Neural cell (in vitro differentiated cells): ENCODE data around the gene C2orf49. TPM values are rescaled to one million over a fixed set of nuclear protein-coding genes. Genes with fewer than 3 reads are reported as not detected.

Experiments
- H2AFZ ChIP-seq: fragments of 200-600, 300-800 bp; sonication (generic), shearing (Covaris generic); 2 replicates; pipeline ENCODE4 v1.6.0; 2014; ENCODE audit warnings: low read depth, mild to moderate bottlenecking, antibody characterized with exemption, low read length, moderate library complexity
- H3F3A ChIP-seq: fragments of 200-600 bp; shearing (Covaris generic); 2 replicates; pipeline ENCODE4 v1.6.1; 2016; ENCODE audit warnings: mild to moderate bottlenecking, moderate library complexity, mixed read lengths, antibody characterized with exemption, low read length; ENCODE audit not compliant: insufficient read depth, poor library complexity, severe bottlenecking
- H3K27ac ChIP-seq: fragments of 200-600, 300-800 bp; sonication (generic), shearing (Covaris generic); 2 replicates; pipeline ENCODE4 v1.5.1; 2014; ENCODE audit warnings: mild to moderate bottlenecking, low read length, moderate library complexity
- H3K27me3 ChIP-seq: fragments of 300-800, 200-600 bp; sonication (generic), shearing (Covaris generic); 2 replicates; pipeline ENCODE4 v1.6.0; 2014; ENCODE audit warnings: mild to moderate bottlenecking, low read depth, low read length, moderate library complexity; ENCODE audit not compliant: insufficient read depth
- H3K36me3 ChIP-seq: fragments of 300-800, 200-600 bp; sonication (generic), shearing (Covaris generic); 2 replicates; pipeline ENCODE4 v1.5.1; 2014; ENCODE audit warnings: mild to moderate bottlenecking, antibody characterized with exemption, low read length, moderate library complexity; ENCODE audit not compliant: insufficient read depth
- H3K4me2 ChIP-seq: fragments of 300-800, 200-600 bp; sonication (generic), shearing (Covaris generic); 2 replicates; pipeline ENCODE4 v1.6.0; 2014; ENCODE audit warnings: mild to moderate bottlenecking, low read length
- H3K4me3 ChIP-seq: fragments of 300-800, 200-600 bp; sonication (generic), shearing (Covaris generic); 2 replicates; pipeline ENCODE4 v1.5.1; 2014; ENCODE audit warnings: mild to moderate bottlenecking, low read length, moderate library complexity
- H3K79me2 ChIP-seq: fragments of 200-600 bp; shearing (Covaris generic); replicated peaks from 2 replicates; pipeline ENCODE4 v1.6.0; 2014; ENCODE audit warnings: mild to moderate bottlenecking, low read length, moderate library complexity; ENCODE audit not compliant: insufficient read depth
- H3K9ac ChIP-seq: fragments of 300-800, 200-600 bp; sonication (generic), shearing (Covaris generic); 2 replicates; pipeline ENCODE4 v1.6.1; 2016; ENCODE audit warnings: mild to moderate bottlenecking, low read length, mixed read lengths
- H3K9me2 ChIP-seq: fragments of 200-600 bp; shearing (Covaris generic); 2 replicates; pipeline ENCODE4 v1.6.1; 2016; ENCODE audit warnings: mild to moderate bottlenecking, low read length, mixed read lengths; ENCODE audit not compliant: insufficient read depth
- H3K9me3 ChIP-seq: fragments of 200-600, 300-800 bp; sonication (generic), shearing (Covaris generic); 2 replicates; pipeline ENCODE4 v1.6.1; 2016; ENCODE audit warnings: mild to moderate bottlenecking, mixed run types, low read length, moderate library complexity, mixed read lengths
- H4K20me1 ChIP-seq: fragments of 200-600 bp; shearing (Covaris generic); 2 replicates; pipeline ENCODE4 v1.6.1; 2016; ENCODE audit warnings: mild to moderate bottlenecking, mixed run types; ENCODE audit not compliant: insufficient read depth
- EP300 ChIP-seq: fragments of 450-650 bp; conservative IDR thresholded peaks from 2 replicates; pipeline ENCODE4 v1.6.1; 2014; ENCODE audit warnings: antibody characterized with exemption, mild to moderate bottlenecking, moderate library complexity; ENCODE audit not compliant: poor library complexity, severe bottlenecking
- EZH2 ChIP-seq: fragments of 200-600, 300-800 bp; shearing (Covaris generic), sonication (generic); IDR thresholded peaks from 2 replicates; pipeline ENCODE4 v1.6.1; 2014; ENCODE audit warnings: antibody characterized with exemption, low read length, borderline replicate concordance, mild to moderate bottlenecking; ENCODE audit not compliant: insufficient read depth, poor library complexity, severe bottlenecking
- MXI1 ChIP-seq: fragments of 450-650 bp; conservative IDR thresholded peaks from 2 replicates; pipeline ENCODE4 v1.6.1; 2014; ENCODE audit warnings: antibody characterized with exemption, mild to moderate bottlenecking; ENCODE audit not compliant: poor library complexity, severe bottlenecking
- POLR2AphosphoS5 ChIP-seq: IDR thresholded peaks from 2 replicates; pipeline ENCODE4 v1.6.1; 2012
- RAD21 ChIP-seq: fragments of 450-650 bp; conservative IDR thresholded peaks from 2 replicates; pipeline ENCODE4 v1.6.1; 2014; ENCODE audit warnings: antibody characterized with exemption, mild to moderate bottlenecking, moderate library complexity
- SMC3 ChIP-seq: fragments of 450-650 bp; conservative IDR thresholded peaks from 2 replicates; pipeline ENCODE4 v1.6.1; 2014; ENCODE audit warnings: antibody characterized with exemption, mild to moderate bottlenecking, moderate library complexity; ENCODE audit not compliant: poor library complexity
- TAF1 ChIP-seq: IDR thresholded peaks from 2 replicates; pipeline ENCODE4 v1.6.1; 2012; ENCODE audit warnings: low read depth
- polyA plus RNA-seq: library from polyadenylated mRNA; depleted of rRNA; stranded (reverse); fragments of >200 nt; gene quantifications from 2 replicates; pipeline ENCODE4 v1.2.3, GENCODE V29; 2014
- TF ChIP-seq, protein P1 (sequence below): fragments of 450-650 bp; IDR thresholded peaks from 2 replicates; pipeline ENCODE4 v1.5.1; 2014; ENCODE audit warnings: antibody characterized with exemption, mild to moderate bottlenecking, moderate library complexity; ENCODE audit not compliant: poor library complexity, severe bottlenecking
- TF ChIP-seq, protein P2 (sequence below): IDR thresholded peaks from 2 replicates; pipeline ENCODE4 v1.6.1; 2012; ENCODE audit warnings: borderline replicate concordance

Gene C2orf49
- polyA plus RNA-seq, 1 donor from 2014 or later, result 35.6 TPM

DNA sequence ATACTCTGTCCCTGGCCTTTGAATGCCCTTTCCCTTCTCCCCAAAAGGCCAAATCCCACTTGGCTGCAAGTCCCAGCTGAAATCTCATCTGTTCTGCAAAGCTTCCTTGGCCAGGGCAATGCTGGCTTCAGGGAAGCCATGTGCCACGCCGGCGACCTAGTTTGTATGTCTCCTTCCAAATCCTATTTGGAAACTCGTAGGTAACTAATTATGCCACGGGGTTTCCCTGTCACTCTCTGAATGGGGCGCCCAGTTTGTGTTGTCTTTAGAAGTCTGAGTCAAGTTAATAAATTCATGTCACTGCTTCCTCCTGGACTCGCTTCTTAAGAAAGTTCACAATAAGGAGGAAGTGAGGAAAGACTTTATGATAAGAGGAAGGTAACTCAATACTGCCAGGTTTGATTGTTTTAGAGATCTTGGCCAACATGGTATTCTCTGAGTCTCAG, 42.4 kb downstream of the C2orf49 start:
- Histone ChIP-seq H4K20me1 (no peaks in the 10 kb centered on the region), H3K9ac (no peak overlapping the region)

DNA sequence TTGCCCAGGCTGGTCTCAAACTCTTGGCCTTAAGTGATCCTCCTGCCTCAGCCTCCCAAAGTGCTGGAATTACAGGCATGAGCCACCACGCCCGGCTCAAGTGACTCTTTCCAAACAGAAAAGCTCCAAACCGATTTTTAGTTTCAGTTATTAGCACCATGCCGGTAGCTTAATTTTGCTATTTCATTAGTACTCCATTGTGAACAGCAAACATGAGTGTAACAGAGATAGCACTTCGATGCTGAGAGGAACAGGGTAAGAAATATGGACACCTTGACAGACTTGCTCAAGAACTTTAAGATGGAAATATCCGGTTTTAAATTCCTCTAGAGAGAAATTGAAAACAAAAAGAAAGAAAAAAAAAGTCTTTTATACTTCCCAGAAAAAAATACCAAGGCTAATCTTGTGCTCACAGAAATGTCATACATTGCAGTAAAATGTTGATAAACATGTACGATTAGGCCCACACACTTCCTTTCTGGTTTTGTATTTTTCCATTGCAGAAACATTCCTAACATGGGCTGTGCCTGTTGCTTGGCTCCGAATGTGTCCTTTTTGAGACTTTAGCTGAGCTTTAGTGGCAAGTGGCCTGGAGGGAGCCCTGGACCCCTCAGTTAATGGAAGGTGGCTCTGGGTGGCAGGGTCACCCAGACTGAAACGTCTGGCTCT, 43.2 kb downstream of the C2orf49 start:
- Histone ChIP-seq H3K9ac (no peak overlapping the region), H3K4me3 (no peak overlapping the region), H3K9me3 (no peaks in the 10 kb centered on the region), H3K9me2 (no peaks in the 10 kb centered on the region), H2AFZ (no peak overlapping the region), H3F3A (no peaks in the 10 kb centered on the region), H3K36me3 (no peaks in the 10 kb centered on the region), H3K4me2 (no peak overlapping the region), H3K27me3 (no peaks in the 10 kb centered on the region), H3K27ac (no peak overlapping the region), H4K20me1 (no peaks in the 10 kb centered on the region), H3K79me2 (no peaks in the 10 kb centered on the region)
- TF ChIP-seq, protein P1, sequence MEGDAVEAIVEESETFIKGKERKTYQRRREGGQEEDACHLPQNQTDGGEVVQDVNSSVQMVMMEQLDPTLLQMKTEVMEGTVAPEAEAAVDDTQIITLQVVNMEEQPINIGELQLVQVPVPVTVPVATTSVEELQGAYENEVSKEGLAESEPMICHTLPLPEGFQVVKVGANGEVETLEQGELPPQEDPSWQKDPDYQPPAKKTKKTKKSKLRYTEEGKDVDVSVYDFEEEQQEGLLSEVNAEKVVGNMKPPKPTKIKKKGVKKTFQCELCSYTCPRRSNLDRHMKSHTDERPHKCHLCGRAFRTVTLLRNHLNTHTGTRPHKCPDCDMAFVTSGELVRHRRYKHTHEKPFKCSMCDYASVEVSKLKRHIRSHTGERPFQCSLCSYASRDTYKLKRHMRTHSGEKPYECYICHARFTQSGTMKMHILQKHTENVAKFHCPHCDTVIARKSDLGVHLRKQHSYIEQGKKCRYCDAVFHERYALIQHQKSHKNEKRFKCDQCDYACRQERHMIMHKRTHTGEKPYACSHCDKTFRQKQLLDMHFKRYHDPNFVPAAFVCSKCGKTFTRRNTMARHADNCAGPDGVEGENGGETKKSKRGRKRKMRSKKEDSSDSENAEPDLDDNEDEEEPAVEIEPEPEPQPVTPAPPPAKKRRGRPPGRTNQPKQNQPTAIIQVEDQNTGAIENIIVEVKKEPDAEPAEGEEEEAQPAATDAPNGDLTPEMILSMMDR, result no peak
- TF ChIP-seq, protein P2, sequence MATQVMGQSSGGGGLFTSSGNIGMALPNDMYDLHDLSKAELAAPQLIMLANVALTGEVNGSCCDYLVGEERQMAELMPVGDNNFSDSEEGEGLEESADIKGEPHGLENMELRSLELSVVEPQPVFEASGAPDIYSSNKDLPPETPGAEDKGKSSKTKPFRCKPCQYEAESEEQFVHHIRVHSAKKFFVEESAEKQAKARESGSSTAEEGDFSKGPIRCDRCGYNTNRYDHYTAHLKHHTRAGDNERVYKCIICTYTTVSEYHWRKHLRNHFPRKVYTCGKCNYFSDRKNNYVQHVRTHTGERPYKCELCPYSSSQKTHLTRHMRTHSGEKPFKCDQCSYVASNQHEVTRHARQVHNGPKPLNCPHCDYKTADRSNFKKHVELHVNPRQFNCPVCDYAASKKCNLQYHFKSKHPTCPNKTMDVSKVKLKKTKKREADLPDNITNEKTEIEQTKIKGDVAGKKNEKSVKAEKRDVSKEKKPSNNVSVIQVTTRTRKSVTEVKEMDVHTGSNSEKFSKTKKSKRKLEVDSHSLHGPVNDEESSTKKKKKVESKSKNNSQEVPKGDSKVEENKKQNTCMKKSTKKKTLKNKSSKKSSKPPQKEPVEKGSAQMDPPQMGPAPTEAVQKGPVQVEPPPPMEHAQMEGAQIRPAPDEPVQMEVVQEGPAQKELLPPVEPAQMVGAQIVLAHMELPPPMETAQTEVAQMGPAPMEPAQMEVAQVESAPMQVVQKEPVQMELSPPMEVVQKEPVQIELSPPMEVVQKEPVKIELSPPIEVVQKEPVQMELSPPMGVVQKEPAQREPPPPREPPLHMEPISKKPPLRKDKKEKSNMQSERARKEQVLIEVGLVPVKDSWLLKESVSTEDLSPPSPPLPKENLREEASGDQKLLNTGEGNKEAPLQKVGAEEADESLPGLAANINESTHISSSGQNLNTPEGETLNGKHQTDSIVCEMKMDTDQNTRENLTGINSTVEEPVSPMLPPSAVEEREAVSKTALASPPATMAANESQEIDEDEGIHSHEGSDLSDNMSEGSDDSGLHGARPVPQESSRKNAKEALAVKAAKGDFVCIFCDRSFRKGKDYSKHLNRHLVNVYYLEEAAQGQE, result no peak
- no peak for TF ChIP-seq EZH2
- TF ChIP-seq RAD21, result no peak
- TF ChIP-seq EP300, result no peak
- TF ChIP-seq POLR2AphosphoS5, result no peak
- no peak for TF ChIP-seq MXI1
- no peak for TF ChIP-seq TAF1
- TF ChIP-seq SMC3, result no peak

More for the DNA sequence above, 42.4 kb downstream of the C2orf49 start:
- Histone ChIP-seq H3K27ac (no peak overlapping the region), H3K9me2 (no peaks in the 10 kb centered on the region), H3K79me2 (no peaks in the 10 kb centered on the region), H3K4me2 (no peak overlapping the region), H2AFZ (no peak overlapping the region), H3K36me3 (no peaks in the 10 kb centered on the region), H3F3A (no peaks in the 10 kb centered on the region), H3K27me3 (no peaks in the 10 kb centered on the region), H3K9me3 (no peaks in the 10 kb centered on the region), H3K4me3 (no peak overlapping the region)
- TF ChIP-seq, protein P2, result no peak
- TF ChIP-seq SMC3 (no peak), POLR2AphosphoS5 (no peak), TAF1 (no peak), EP300 (no peak), RAD21 (no peak), EZH2 (no peak), MXI1 (no peak)
- TF ChIP-seq, protein P1, result no peak
